K562 (cell line): ENCODE results near the gene MXD3. TPM values are rescaled to one million over a fixed set of nuclear protein-coding genes. Genes with fewer than 3 reads are reported as not detected.

Source experiments
- CBFB ChIP-seq: sonication (generic); formaldehyde crosslinking; IDR thresholded peaks from 2 replicates; pipeline ENCODE4 v1.4.0; 2020; ENCODE audit warnings: mild to moderate bottlenecking, missing genetic modification reagents
- CCNT2 ChIP-seq: IDR thresholded peaks from 2 replicates; pipeline ENCODE4 v1.6.1; 2011; ENCODE audit warnings: borderline replicate concordance, low read depth, mild to moderate bottlenecking, moderate library complexity, mixed read lengths, low read length; ENCODE audit not compliant: insufficient read length; ENCODE audit errors: extremely low read depth
- GABPA ChIP-seq: fragments of 200-800 bp; sonication (Bioruptor generic); conservative IDR thresholded peaks from 2 replicates; pipeline ENCODE4 v1.6.1; 2016; ENCODE audit warnings: low read depth, missing genetic modification characterization, missing compliant biosample characterization
- NCOR1 ChIP-seq: fragments of 450-650 bp; IDR thresholded peaks from 2 replicates; pipeline ENCODE4 v1.6.1; 2016; ENCODE audit warnings: mild to moderate bottlenecking, moderate library complexity
- PHTF2 ChIP-seq: fragments of 250-450 bp; sonication (Bioruptor Pico); IDR thresholded peaks from 2 replicates; pipeline ENCODE4 v1.5.0; 2021; ENCODE audit warnings: mild to moderate bottlenecking
- SMARCC2 ChIP-seq: fragments of 450-650 bp; IDR thresholded peaks from 2 replicates; pipeline ENCODE4 v1.6.1; 2017; ENCODE audit warnings: antibody characterized with exemption, moderate library complexity, mild to moderate bottlenecking, low read depth
- ZBED1 ChIP-seq: IDR thresholded peaks from 2 replicates; pipeline ENCODE4 v1.6.1; 2014
- ZFPM2 ChIP-seq: fragments of 250-450 bp; sonication (Bioruptor Pico); IDR thresholded peaks from 2 replicates; pipeline ENCODE4 v1.5.1; 2022; ENCODE audit warnings: mild to moderate bottlenecking
- ZNF282 ChIP-seq: sonication (generic); formaldehyde crosslinking; IDR thresholded peaks from 2 replicates; pipeline ENCODE4 v1.8.1; 2023; ENCODE audit warnings: missing genetic modification reagents
- ZNF830 ChIP-seq: fragments of 250-450 bp; sonication (Bioruptor Pico); IDR thresholded peaks from 2 replicates; pipeline ENCODE4 v1.5.0; 2021; ENCODE audit warnings: mild to moderate bottlenecking
- polyA plus RNA-seq, 8 experiments: library from polyadenylated mRNA; depleted of rRNA in 4 of 8; stranded (reverse) in 5 of 8; unstranded in 3 of 8; fragments of >200 nt; fragmentation: Nextera tagmentation in 2 of 8; fragmentation: Illumina TruSeq in 1 of 8; extraction: Ambion mirVana in 2 of 8; extraction: Trizol in 1 of 8; gene quantifications; 2 replicates each; pipeline versions ENCODE4 v1.2.1 to v1.2.3, GENCODE V29; 2011 to 2014; ENCODE audit warnings: inconsistent platforms in 1 of 8, missing spikeins in 1 of 8
- total RNA-seq, 7 experiments: library from RNA; depleted of rRNA in 6 of 7; stranded (reverse); fragments of >200 nt in 6 of 7; fragmentation: Illumina TruSeq in 2 of 7; extraction: Trizol in 2 of 7; gene quantifications; 2 replicates each; pipeline versions ENCODE4 v1.2.1 to v1.2.3, GENCODE V29; 2011 to 2021; ENCODE audit warnings: low replicate concordance in 1 of 7
- TF ChIP-seq, protein P1 (sequence below), 2 experiments: fragments of 450-650 bp; IDR thresholded peaks; 2 replicates each; pipeline ENCODE4 v1.6.1; 2016; ENCODE audit warnings: mild to moderate bottlenecking in 2 of 2, borderline replicate concordance in 1 of 2, low read depth in 1 of 2, moderate library complexity in 1 of 2
- TF ChIP-seq, protein P2 (sequence below): fragments of 250-450 bp; sonication (Bioruptor Pico); IDR thresholded peaks from 2 replicates; pipeline ENCODE4 v1.5.0; 2021
- TF ChIP-seq, protein P3 (sequence below): fragments of 250-450 bp; sonication (Bioruptor Pico); IDR thresholded peaks from 2 replicates; pipeline ENCODE4 v1.9.0; 2021; ENCODE audit warnings: mild to moderate bottlenecking
- TF ChIP-seq, protein P4 (sequence below): fragments of 250-450 bp; sonication (Bioruptor Pico); IDR thresholded peaks from 2 replicates; pipeline ENCODE4 v1.5.0; 2021
- TF ChIP-seq, protein P5 (sequence below): fragments of 450-650 bp; IDR thresholded peaks from 2 replicates; pipeline ENCODE4 v1.6.1; 2016; ENCODE audit warnings: antibody characterized with exemption

MXD3 gene
- total and polyA plus RNA-seq, 9 of the 15 experiments (the other 6 are each of a cell fraction or from before 2014, with no cell fraction given) = 0.28 to 24.8 (median 4.5) TPM

DNA sequence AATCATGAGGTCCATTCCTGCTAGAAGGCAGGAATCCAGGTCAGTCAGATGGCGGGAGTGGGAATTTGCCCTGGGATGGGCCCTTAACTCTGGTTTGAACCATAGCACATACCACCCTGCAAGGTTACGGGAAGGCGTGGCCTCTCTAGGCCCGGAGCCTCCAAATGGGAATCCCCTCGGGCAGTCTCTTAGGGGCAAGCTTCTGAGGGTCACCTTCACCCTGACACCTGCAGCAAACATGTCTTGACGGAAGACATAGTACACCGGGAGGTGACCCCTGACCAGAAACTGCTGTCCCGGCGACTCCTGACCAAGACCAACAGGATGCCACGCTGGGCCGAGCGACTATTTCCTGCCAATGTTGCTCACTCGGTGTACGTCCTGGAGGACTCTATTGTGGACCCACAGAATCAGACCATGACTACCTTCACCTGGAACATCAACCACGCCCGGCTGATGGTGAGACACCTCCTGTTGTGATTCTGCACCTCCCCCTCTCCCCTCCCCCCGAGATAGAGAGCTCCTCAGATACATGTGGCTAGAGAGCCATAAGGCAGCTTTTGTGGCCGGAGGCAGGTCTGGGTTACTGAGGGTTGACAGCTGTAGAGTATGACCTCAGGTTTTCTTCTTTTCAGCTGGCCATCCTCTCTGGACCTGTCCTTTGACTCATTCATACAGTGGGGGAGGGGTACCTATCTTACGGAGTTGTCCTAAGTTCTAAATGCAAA is 7.1 kb downstream of the MXD3 start (continued):
- 0 out of 2 replicates have a peak, but pooled peaks have one; percentile 45 for TF ChIP-seq CBFB (CRISPR knock-in tag)
- no peak for TF ChIP-seq ZNF830
- TF ChIP-seq SMARCC2 = no peak
- no peak for TF ChIP-seq ZFPM2
- TF ChIP-seq GABPA = no peak
- TF ChIP-seq NCOR1 = peak; percentile 15; the same call in 1 of the 2 replicates
- TF ChIP-seq, protein P1, sequence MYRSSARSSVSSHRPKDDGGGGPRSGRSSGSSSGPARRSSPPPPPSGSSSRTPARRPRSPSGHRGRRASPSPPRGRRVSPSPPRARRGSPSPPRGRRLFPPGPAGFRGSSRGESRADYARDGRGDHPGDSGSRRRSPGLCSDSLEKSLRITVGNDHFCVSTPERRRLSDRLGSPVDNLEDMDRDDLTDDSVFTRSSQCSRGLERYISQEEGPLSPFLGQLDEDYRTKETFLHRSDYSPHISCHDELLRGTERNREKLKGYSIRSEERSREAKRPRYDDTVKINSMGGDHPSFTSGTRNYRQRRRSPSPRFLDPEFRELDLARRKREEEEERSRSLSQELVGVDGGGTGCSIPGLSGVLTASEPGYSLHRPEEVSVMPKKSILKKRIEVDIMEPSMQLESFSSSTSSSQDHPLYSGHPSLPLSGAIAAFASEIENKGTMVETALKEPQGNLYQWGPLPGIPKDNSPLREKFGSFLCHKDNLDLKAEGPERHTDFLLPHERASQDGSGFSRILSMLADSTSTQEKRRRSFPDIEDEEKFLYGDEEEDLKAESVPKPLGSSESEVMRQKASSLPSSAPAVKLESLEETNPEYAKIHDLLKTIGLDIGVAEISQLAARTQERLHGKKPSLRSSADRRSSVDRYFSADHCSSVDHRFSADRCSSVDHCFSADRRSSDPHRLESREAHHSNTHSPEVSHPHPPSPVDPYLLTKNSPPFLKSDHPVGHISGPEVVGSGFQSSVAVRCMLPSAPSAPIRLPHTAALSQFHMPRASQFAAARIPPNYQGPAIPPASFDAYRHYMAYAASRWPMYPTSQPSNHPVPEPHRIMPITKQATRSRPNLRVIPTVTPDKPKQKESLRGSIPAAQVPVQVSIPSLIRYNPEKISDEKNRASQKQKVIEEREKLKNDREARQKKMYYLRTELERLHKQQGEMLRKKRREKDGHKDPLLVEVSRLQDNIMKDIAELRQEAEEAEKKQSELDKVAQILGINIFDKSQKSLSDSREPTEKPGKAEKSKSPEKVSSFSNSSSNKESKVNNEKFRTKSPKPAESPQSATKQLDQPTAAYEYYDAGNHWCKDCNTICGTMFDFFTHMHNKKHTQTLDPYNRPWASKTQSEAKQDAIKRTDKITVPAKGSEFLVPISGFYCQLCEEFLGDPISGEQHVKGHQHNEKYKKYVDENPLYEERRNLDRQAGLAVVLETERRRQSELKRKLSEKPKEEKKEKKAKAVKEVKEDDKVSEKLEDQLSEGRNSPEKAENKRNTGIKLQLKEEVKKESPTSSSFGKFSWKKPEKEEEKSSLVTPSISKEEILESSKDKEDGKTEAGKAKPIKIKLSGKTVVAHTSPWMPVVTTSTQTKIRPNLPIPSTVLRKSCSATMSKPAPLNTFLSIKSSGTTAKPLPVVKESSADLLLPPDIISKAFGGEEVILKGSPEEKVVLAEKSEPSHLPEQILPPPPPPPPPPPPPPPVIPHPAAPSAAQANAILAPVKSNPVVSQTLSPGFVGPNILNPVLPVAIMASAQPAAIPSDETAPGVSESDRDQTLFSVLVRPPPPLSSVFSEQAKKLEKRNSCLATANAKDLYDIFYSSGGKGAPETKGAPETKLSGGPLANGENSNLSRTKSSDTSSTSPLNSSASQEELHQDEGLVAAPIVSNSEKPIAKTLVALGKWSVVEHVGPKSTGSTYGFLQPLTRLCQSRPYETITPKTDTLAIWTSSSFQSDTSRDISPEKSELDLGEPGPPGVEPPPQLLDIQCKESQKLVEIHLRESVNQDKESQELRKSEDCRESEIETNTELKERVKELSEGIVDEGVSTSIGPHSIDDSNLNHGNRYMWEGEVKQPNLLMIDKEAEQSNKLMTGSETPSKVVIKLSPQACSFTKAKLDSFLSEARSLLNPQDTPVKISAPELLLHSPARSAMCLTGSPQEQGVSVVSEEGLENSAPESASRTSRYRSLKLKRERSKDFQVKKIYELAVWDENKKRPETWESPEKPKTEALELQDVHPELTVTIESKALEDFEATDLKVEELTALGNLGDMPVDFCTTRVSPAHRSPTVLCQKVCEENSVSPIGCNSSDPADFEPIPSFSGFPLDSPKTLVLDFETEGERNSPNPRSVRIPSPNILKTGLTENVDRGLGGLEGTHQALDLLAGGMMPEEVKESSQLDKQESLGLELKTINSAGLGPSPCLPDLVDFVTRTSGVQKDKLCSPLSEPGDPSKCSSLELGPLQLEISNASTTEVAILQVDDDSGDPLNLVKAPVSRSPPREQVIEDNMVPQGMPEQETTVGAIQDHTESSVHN (IDR thresholded peaks at IDR 0.05; ENCODE audit: borderline replicate concordance in 1 of 2, low read depth in 1 of 2) = 0 out of 4 replicates have a peak, but pooled peaks of 1 of the 2 experiments have one; percentile 27
- TF ChIP-seq CCNT2 = no peak
- no peak for TF ChIP-seq ZBED1
- TF ChIP-seq, protein P2, sequence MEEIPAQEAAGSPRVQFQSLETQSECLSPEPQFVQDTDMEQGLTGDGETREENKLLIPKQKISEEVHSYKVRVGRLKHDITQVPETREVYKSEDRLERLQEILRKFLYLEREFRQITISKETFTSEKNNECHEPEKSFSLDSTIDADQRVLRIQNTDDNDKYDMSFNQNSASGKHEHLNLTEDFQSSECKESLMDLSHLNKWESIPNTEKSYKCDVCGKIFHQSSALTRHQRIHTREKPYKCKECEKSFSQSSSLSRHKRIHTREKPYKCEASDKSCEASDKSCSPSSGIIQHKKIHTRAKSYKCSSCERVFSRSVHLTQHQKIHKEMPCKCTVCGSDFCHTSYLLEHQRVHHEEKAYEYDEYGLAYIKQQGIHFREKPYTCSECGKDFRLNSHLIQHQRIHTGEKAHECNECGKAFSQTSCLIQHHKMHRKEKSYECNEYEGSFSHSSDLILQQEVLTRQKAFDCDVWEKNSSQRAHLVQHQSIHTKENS = no peak
- TF ChIP-seq, protein P3, sequence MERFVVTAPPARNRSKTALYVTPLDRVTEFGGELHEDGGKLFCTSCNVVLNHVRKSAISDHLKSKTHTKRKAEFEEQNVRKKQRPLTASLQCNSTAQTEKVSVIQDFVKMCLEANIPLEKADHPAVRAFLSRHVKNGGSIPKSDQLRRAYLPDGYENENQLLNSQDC (CRISPR knock-in tag) = no peak
- TF ChIP-seq ZNF282 = no peak
- TF ChIP-seq, protein P4, sequence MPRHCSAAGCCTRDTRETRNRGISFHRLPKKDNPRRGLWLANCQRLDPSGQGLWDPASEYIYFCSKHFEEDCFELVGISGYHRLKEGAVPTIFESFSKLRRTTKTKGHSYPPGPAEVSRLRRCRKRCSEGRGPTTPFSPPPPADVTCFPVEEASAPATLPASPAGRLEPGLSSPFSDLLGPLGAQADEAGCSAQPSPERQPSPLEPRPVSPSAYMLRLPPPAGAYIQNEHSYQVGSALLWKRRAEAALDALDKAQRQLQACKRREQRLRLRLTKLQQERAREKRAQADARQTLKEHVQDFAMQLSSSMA (CRISPR knock-in tag) = no peak
- TF ChIP-seq, protein P5, sequence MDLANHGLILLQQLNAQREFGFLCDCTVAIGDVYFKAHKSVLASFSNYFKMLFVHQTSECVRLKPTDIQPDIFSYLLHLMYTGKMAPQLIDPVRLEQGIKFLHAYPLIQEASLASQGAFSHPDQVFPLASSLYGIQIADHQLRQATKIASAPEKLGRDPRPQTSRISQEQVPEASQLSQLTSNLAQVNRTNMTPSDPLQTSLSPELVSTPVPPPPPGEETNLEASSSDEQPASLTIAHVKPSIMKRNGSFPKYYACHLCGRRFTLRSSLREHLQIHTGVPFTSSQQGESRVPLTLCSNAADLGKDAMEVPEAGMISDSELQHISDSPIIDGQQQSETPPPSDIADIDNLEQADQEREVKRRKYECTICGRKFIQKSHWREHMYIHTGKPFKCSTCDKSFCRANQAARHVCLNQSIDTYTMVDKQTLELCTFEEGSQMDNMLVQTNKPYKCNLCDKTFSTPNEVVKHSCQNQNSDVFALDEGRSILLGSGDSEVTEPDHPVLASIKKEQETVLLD = 0 out of 2 replicates have a peak, but pooled peaks have one; percentile 15
- TF ChIP-seq PHTF2 (CRISPR knock-in tag) = no peak
